ENCODE results near the gene SCARB1.

The SCARB1 gene

DNA sequence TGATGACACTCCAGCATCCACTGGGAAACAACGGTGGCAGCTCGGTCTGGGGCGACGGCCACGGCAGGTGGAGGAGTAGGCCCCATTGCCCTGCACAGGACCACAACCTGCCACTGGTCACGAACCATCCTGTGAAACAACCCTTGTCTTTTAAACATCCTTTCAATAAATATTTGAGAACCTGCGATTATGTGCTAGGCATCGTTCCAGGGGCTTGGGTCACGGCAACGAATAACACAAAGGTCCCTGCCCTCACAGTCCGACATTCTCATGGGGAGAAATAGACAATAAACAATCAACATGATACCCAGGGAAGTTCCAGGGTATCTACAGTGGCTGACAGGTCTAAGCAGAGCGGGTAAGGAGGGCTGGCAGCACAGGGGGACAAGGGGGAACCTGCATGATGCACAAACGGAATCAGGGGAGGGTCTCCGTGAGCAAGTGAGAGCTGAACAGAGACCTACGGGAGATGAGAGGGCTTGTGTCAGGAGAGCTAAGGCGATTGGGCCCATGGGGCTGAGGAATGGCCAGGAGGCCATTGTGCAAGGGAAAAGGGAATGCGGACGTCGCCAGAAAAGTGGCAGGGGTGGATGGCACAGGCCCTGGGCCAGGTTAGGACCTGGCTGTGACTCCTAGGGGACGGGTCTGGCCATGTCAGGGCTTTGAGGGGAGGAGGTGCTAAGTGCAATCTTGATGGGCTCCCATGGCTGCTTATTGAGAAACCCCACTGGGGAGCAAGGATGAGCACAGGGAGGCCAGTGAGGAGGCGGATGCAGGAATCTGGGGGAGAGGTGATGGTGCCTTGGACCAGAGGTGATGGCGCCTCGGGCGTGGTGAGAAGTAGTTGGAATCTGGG is 9.7 kb downstream of the SCARB1 start:
- no peaks in the 10 kb centered on the region for H3K9me3 ChIP-seq (ENCODE audit: low read depth, low read length)
- TF ChIP-seq EZH2 (IDR thresholded peaks at IDR 0.05), result no peak
- TF ChIP-seq FOXP2 (optimal IDR thresholded peaks at IDR 0.05; ENCODE audit: control extremely low read depth, extremely low read length, insufficient read depth), result no peak
- no peak for TF ChIP-seq POLR2AphosphoS5 (IDR thresholded peaks at IDR 0.05; ENCODE audit: borderline replicate concordance, low read depth, low read length)
- H3K9ac ChIP-seq (ENCODE audit: insufficient read length), result no peak overlapping the region
- no peak overlapping the region for H3K4me3 ChIP-seq
- peaks cover 8% of the 10 kb centered on the region; the same call in 1 of the 2 replicates for H3K36me3 ChIP-seq (ENCODE audit: insufficient read depth, low read length)
- H3K27ac ChIP-seq, result no peak overlapping the region
- no peak for DNase-seq (ENCODE audit: low read depth, low spot score)

DNA sequence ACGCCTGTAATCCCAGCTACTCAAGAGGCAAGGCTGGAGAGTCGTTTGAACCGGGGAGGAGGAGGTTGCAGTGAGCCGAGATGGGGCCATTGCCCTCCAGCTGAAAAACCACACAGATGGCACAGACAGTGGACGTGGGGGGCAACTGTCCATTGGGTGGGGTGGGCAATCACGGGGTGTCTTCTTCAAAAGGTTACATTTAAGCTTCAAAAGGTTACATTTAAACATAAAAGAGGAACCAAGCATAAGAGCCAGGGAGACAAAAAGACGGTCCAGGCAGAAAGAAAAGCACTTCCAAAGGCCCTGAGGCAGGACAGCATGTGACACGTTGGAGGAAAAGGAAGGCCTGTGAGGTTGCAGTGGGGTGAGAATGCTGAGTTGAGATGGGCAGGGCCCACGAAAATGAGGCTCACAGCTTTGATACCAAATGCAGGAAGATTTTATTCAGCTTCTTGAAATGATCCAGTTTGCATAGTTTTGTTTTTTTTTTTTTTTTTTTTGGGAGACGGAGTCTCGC is 10.7 kb downstream of the SCARB1 start:
- H3K36me3 ChIP-seq (ENCODE audit: insufficient read depth, low read length), result peaks cover 11% of the 10 kb centered on the region; the same call in 1 of the 2 replicates
- no peak overlapping the region for H3K27ac ChIP-seq
- H3K9ac ChIP-seq (ENCODE audit: insufficient read length), result no peak overlapping the region
- TF ChIP-seq EZH2 (IDR thresholded peaks at IDR 0.05) (no peak), POLR2AphosphoS5 (IDR thresholded peaks at IDR 0.05; ENCODE audit: borderline replicate concordance, low read depth, low read length) (no peak)
- no peak for DNase-seq (ENCODE audit: low read depth, low spot score)
- H3K4me3 ChIP-seq, result no peak overlapping the region
- H3K9me3 ChIP-seq (ENCODE audit: low read depth, low read length), result no peaks in the 10 kb centered on the region

DNA sequence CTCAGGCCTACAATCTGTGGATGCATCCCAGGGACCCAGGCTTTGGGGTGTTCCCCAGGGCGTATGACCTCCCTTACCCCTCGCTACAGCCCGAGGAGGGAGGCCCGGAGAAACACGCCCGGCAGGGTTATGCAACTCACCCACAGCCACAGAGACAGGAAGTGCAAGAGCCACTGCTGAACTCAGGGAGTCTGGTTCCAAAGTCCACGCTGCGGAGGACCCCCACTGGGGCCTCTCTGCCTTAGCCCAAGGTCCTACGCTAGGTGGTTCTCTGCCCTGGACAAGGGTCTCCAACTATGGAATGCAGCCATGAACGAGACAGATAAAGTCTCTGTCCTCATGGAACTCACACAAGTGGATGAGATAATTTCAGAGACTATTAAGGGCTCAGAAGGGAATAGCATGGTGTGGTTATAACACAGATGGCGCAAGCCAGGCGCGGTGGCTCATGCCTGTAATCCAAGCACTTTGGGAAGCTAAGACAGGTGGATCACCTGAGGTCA is 11.3 kb downstream of the SCARB1 start:
- Histone ChIP-seq H3K9ac (ENCODE audit: insufficient read length) (no peak overlapping the region), H3K9me3 (ENCODE audit: low read depth, low read length) (no peaks in the 10 kb centered on the region), H3K36me3 (ENCODE audit: insufficient read depth, low read length) (peaks cover 11% of the 10 kb centered on the region; the same call in 1 of the 2 replicates), H3K27ac (peak overlapping the region; percentile 40; the same call in 1 of the 2 replicates), H3K4me3 (no peak overlapping the region)
- no peak for TF ChIP-seq FOXP2 (optimal IDR thresholded peaks at IDR 0.05; ENCODE audit: control extremely low read depth, extremely low read length, insufficient read depth)
- TF ChIP-seq POLR2AphosphoS5 (IDR thresholded peaks at IDR 0.05; ENCODE audit: borderline replicate concordance, low read depth, low read length), result no peak
- TF ChIP-seq EZH2 (IDR thresholded peaks at IDR 0.05), result no peak
- DNase-seq (ENCODE audit: low read depth, low spot score), result no peak

DNA sequence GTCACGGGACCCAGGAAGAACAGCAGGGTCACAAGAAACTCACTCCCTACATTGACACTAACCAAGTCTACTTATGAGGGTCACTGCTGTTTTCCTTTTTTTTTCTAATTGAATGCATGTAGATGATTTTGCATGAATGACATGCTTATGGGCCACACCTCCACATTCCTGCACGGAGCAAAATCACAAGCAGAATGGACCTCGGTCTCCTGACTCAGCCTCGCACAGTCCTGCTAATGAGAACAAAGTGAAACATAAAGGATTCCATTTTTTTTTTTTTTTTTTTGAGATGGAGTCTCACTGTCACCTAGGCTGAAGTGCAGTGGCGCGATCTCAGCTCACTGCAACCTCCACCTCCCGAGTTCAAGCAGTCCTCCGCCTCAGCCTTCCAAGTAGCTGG is 12.3 kb downstream of the SCARB1 start:
- H3K4me3 ChIP-seq, result no peak overlapping the region
- H3K36me3 ChIP-seq (ENCODE audit: insufficient read depth, low read length), result peaks cover 11% of the 10 kb centered on the region; the same call in 1 of the 2 replicates
- H3K9ac ChIP-seq (ENCODE audit: insufficient read length), result no peak overlapping the region

DNA sequence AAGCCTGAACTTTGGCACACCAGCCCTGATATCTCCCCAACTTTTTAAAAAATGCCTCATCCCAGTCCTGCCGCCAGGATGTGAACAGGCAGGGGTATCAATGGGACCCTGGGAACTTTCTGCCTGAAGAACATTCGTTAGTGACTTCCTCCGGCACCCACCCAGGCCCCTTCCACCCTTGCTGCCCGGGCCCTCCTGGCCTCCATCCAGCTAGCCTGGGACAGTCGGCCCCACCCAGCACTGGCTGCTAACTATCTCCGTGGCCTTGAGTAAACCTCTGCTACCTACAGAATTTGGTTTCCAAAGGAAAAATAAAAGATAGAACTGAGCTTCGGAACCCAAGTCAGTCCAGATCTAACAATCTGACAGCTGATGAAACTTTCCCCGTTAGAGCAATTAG is 14.3 kb downstream of the SCARB1 start:
- Histone ChIP-seq H3K9ac (ENCODE audit: insufficient read length) (no peak overlapping the region), H3K9me3 (ENCODE audit: low read depth, low read length) (no peaks in the 10 kb centered on the region), H3K4me3 (no peak overlapping the region), H3K27ac (no peak overlapping the region), H3K36me3 (ENCODE audit: insufficient read depth, low read length) (peaks cover 11% of the 10 kb centered on the region; the same call in 1 of the 2 replicates)
- DNase-seq (ENCODE audit: low read depth, low spot score), result no peak
- TF ChIP-seq FOXP2 (optimal IDR thresholded peaks at IDR 0.05; ENCODE audit: control extremely low read depth, extremely low read length, insufficient read depth), result no peak
- TF ChIP-seq POLR2AphosphoS5 (IDR thresholded peaks at IDR 0.05; ENCODE audit: borderline replicate concordance, low read depth, low read length), result no peak
- TF ChIP-seq EZH2 (IDR thresholded peaks at IDR 0.05), result no peak

More for the DNA sequence above, 12.3 kb downstream of the SCARB1 start:
- TF ChIP-seq POLR2AphosphoS5 (IDR thresholded peaks at IDR 0.05; ENCODE audit: borderline replicate concordance, low read depth, low read length), result no peak
- TF ChIP-seq EZH2 (IDR thresholded peaks at IDR 0.05), result no peak
- no peak for TF ChIP-seq FOXP2 (optimal IDR thresholded peaks at IDR 0.05; ENCODE audit: control extremely low read depth, extremely low read length, insufficient read depth)
- Histone ChIP-seq H3K9me3 (ENCODE audit: low read depth, low read length) (no peaks in the 10 kb centered on the region), H3K27ac (no peak overlapping the region)
- DNase-seq (ENCODE audit: low read depth, low spot score), result no peak

DNA sequence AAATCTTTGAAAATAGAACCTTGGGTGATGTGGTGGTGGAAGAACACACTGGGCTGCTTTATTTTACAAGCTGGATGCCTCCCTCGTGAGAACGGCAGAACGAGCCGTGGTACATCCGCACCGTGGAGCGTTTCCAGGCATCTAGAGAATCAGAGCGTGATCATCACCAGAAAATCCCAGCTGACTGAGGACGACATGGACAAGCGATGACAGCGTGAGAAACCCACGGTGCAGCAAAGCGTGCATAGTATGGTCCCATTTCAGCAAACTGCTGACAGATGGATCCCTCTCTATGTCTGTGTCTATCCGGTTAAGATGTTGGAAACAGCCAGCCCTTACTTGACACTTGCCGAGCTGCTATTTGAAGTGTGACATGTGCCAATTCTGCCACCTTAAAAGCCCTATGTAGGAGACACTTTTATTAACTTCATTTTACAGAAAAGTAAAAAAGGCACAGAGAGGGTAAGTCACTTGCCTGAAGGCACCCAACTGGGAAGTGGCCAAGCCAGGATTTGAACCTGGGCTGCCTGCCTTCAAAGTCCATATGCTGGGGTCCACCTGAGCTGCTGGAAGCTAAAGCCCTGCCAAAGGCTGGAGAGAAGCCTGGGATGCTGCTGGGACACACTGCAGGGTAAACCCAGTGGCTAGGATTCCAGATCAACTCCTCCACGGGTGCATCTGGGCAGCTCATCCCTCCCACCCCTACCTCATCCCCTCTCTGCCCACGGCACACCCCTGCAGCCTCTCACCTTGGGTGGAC is 14.9 kb downstream of the SCARB1 start:
- H3K27ac ChIP-seq, result no peak overlapping the region
- H3K9ac ChIP-seq (ENCODE audit: insufficient read length), result no peak overlapping the region
- DNase-seq (ENCODE audit: low read depth, low spot score), result no peak
- H3K4me3 ChIP-seq, result no peak overlapping the region
- TF ChIP-seq FOXP2 (optimal IDR thresholded peaks at IDR 0.05; ENCODE audit: control extremely low read depth, extremely low read length, insufficient read depth) (no peak), POLR2AphosphoS5 (IDR thresholded peaks at IDR 0.05; ENCODE audit: borderline replicate concordance, low read depth, low read length) (no peak), EZH2 (IDR thresholded peaks at IDR 0.05) (no peak)
- H3K36me3 ChIP-seq (ENCODE audit: insufficient read depth, low read length), result peaks cover 9% of the 10 kb centered on the region; the same call in 1 of the 2 replicates
- no peaks in the 10 kb centered on the region for H3K9me3 ChIP-seq (ENCODE audit: low read depth, low read length)

DNA sequence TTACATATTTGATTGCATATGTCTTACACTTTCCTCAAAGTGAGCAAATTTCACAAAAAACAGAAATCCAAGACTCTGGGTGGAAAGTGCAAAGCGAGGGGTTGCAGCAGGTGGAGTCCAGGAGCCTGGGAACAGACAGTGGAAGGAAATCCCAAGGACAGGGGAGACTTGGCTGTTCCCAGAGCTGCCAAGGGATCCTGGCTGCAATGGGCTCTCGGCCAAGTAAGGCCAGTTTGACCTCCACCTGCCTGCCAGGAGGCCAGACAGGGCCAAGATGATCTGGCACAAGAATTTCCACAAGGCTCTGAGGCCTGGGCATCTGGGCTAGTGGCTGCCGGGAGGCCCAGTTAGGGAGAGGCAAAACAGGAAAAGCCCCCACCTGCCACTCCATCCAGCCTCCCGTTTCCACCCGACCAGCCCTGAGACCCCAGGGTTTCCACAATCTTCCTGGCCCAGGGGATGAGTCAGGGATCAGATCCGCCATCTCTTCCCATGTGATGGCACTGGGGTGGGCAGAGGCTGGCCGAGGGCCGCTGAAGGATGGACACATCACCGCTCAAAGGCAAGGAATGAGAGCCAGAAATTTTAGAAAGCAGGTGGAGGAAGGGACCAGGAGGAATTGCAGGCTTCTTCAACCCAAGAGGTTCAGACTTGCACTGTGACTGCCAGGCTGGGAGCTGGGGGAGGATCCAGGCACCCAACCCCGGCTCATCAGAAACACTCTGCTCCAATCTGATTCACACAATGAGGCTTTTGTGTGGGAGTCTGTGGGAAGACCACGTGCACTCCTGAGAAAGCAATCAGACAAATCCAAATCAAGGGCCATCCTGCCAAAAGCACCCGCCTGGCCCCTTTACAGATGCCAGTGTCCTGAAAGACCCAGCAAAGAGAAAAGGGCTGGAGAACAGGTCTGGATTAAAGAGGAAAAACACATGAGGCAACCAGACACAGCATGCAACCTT is 16.3 kb downstream of the SCARB1 start:
- peaks cover 7% of the 10 kb centered on the region; the same call in 1 of the 2 replicates for H3K36me3 ChIP-seq (ENCODE audit: insufficient read depth, low read length)
- TF ChIP-seq EZH2 (IDR thresholded peaks at IDR 0.05) (no peak), FOXP2 (optimal IDR thresholded peaks at IDR 0.05; ENCODE audit: control extremely low read depth, extremely low read length, insufficient read depth) (no peak), POLR2AphosphoS5 (IDR thresholded peaks at IDR 0.05; ENCODE audit: borderline replicate concordance, low read depth, low read length) (no peak)
- DNase-seq (ENCODE audit: low read depth, low spot score), result no peak
- H3K27ac ChIP-seq, result no peak overlapping the region
- no peak overlapping the region for H3K9ac ChIP-seq (ENCODE audit: insufficient read length)
- H3K4me3 ChIP-seq, result no peak overlapping the region
- H3K9me3 ChIP-seq (ENCODE audit: low read depth, low read length), result no peaks in the 10 kb centered on the region

All from SK-N-MC (cell line).